DOHH2 (cell line): ENCODE data around the gene CD151.

Experiments
- CTCF ChIP-seq: fragments of 200-600 bp; sonication (generic); IDR thresholded peaks from one replicate; pipeline ENCODE4 v1.5.1; 2014; ENCODE audit warnings: antibody characterized with exemption, mild to moderate bottlenecking, low read depth, low read length; ENCODE audit not compliant: poor library complexity, severe bottlenecking
- EZH2phosphoT487 ChIP-seq: fragments of 200-600 bp; sonication (generic); IDR thresholded peaks from 2 replicates; pipeline ENCODE4 v1.6.1; 2017; ENCODE audit warnings: borderline replicate concordance, mild to moderate bottlenecking, antibody characterized with exemption, low read length, moderate library complexity, mixed read lengths

GRCh38 chr11:883527-883926, 50.8 kb downstream of the CD151 start:
- no peak for TF ChIP-seq EZH2phosphoT487
- no peak for TF ChIP-seq CTCF
